Hematopoietic multipotent progenitor cell treated with erythropoietin and hydrocortisone succinate and interleukin-3 and kit ligand, for 4 days (in vitro differentiated cells): ENCODE measurements around the gene CSF1.

Source experiments
- DNase-seq: peaks from one replicate; pipeline ENCODE4 v3.0.0-alpha.2; 2015

CSF1 gene

GRCh38 chr1:109901524-109902145, 9.0 kb upstream of the CSF1 start:
- DNase-seq: peak; percentile 63

- DNase-seq: no peak
These were observed 8.3 kb upstream of the CSF1 start for GRCh38 chr1:109902204-109902985.

- no peak for DNase-seq
These were observed 7.2 kb upstream of the CSF1 start for GRCh38 chr1:109903376-109903930.

- no peak for DNase-seq
These were observed 6.4 kb upstream of the CSF1 start for GRCh38 chr1:109904105-109904817.

GRCh38 chr1:109905491-109905890, 5.2 kb upstream of the CSF1 start:
- DNase-seq: no peak

GRCh38 chr1:109906160-109906838, 4.3 kb upstream of the CSF1 start:
- DNase-seq: no peak

- no peak for DNase-seq
These were observed 3.8 kb upstream of the CSF1 start for GRCh38 chr1:109906839-109907180.

- no peak for DNase-seq
These were observed 3.4 kb upstream of the CSF1 start for GRCh38 chr1:109907190-109907774.

- no peak for DNase-seq
These were observed 1.8 kb upstream of the CSF1 start for GRCh38 chr1:109908836-109909235.

- no peak for DNase-seq
These were observed 1.1 kb upstream of the CSF1 start for GRCh38 chr1:109909561-109909960.

- DNase-seq: no peak
These were observed 532 bp downstream of the CSF1 start for GRCh38 chr1:109910963-109911798.

- no peak for DNase-seq
These were observed 1.7 kb downstream of the CSF1 start for GRCh38 chr1:109912214-109912861.

GRCh38 chr1:109912873-109913272, 2.2 kb downstream of the CSF1 start:
- DNase-seq: peak; percentile 70

GRCh38 chr1:109913360-109913879, 2.8 kb downstream of the CSF1 start:
- no peak for DNase-seq

- DNase-seq: no peak
These were observed 4.1 kb downstream of the CSF1 start for GRCh38 chr1:109914587-109915240.

- no peak for DNase-seq
These were observed 6.6 kb downstream of the CSF1 start for GRCh38 chr1:109917051-109917767.

- DNase-seq: peak; percentile 58
These were observed 7.3 kb downstream of the CSF1 start for GRCh38 chr1:109917768-109918606.

- no peak for DNase-seq
These were observed 8.0 kb downstream of the CSF1 start for GRCh38 chr1:109918671-109919070.

- DNase-seq: no peak
These were observed 8.7 kb downstream of the CSF1 start for GRCh38 chr1:109919303-109919702.
